Activated CD4-positive, alpha-beta memory T cell treated with anti-CD3 and anti-CD28 coated beads, Interleukin-2, amount 10 ng/mL, durations not matched to agents 7 days and 5 days (primary cell): ENCODE results near the gene CCSAP. TPM values are rescaled to one million over a fixed set of nuclear protein-coding genes. Genes with fewer than 3 reads are reported as not detected.
"Not testable (repeated sequence)": the region's sequence is repeated elsewhere in the genome, so short reads cannot be mapped to it uniquely, and the experiment has no call there.

Experiments
- CTCF ChIA-PET: fragments of 350-600 bp; sonication (Branson Sonifier 250); formaldehyde crosslinking; loops from one replicate; lab custom pipeline; 2021; ENCODE audit warnings: antibody characterized with exemption, inconsistent platforms; lab: Charles Lee
- POLR2A ChIA-PET: fragments of 350-600 bp; sonication (Branson Sonifier 250); formaldehyde crosslinking; loops from one replicate; lab custom pipeline; 2021; ENCODE audit warnings: antibody characterized with exemption; lab: Charles Lee
- DNase-seq: peaks from one replicate; pipeline ENCODE4 v3.0.0-alpha.2; 2020
- H3K27ac Mint-ChIP-seq: one replicate; pipeline ENCODE4 v1.8.0; 2021; ENCODE audit warnings: mild to moderate bottlenecking, mixed read lengths
- H3K27me3 Mint-ChIP-seq: one replicate; pipeline ENCODE4 v1.8.0; 2021; ENCODE audit warnings: mixed read lengths
- H3K36me3 Mint-ChIP-seq: one replicate; pipeline ENCODE4 v1.8.0; 2021; ENCODE audit warnings: low read depth, mixed read lengths
- H3K4me1 Mint-ChIP-seq: one replicate; pipeline ENCODE4 v1.8.0; 2021; ENCODE audit warnings: mixed read lengths
- H3K4me3 Mint-ChIP-seq: one replicate; pipeline ENCODE4 v1.8.0; 2021; ENCODE audit warnings: mild to moderate bottlenecking, mixed read lengths
- H3K9me3 Mint-ChIP-seq: one replicate; pipeline ENCODE4 v1.8.0; 2021; ENCODE audit warnings: mixed read lengths
- total RNA-seq, 2 experiments: library from RNA; stranded (reverse); gene quantifications; one replicate each; pipeline ENCODE4 v1.2.3, GENCODE V29; 2021

The CCSAP gene
- total RNA-seq, 2 experiments from 2014 or later, result 13.1 to 13.4 TPM

DNA sequence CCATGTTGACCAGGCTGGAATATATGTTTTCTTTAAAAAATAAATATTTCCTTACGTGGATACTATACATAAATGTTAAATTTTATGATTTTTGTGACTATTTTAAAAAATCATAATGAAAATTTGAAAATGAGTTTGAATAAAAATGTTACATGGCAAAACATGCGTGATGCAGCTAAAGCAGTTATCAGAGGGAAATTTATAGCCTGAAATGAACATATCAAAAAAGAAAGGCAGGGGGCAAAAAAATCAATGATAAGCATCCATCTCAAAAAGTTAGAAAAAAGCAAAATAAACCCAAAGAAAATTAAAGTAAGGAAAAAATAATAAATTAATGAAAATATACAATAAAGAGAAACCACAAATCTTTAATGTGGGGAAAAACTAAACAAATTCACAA is 8.6 kb downstream of the CCSAP start:
- ChIA-PET CTCF (interaction anchor here (0.6 kb wide), 1 partner anchor 780 kb away, joined by 3 read pairs; no protein-coding TSS in a partner anchor), POLR2A (interaction anchor here (1.0 to 1.1 kb wide), 2 partner anchors 8 to 174 kb away, joined by 3 to 5 read pairs; partner anchors contain the start of genes CCSAP and NUP133)

DNA sequence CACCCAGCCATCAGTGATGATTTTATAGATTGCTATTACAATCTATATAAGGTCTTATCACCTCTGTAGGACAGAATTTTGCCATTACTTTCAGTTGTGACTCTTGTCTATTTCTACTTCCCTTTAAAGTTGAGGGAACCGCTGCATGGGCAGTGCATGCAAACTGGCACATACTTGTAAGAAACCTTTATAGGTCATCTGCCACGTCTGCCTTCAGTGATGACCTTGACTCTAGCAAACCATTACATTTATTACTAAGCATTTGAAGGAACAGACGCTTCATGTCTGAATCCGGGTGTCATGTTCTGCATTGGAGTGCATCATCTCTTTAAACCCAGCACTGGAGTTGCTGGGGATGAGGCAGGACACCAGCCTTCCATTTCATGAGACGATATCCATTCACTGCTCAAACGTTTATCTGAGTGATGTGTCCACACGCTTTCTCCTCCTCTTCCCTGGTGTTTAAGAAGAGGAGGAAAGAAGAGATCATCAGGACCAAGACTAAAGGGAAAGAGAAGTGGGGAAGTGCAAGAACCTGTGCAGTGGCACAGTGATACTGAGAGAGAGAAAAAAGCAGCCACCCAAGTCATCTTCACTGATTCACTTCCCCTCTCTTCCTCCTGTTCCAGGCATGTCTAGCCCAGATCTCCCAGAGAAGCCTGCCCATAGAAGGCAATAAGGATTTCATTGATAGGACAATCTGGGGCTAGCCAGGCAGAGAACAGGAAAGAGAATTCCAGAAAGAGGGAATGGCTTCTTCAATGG is 14.1 kb downstream of the CCSAP start:
- CTCF ChIA-PET, result no interaction called here
- Mint-ChIP-seq H3K4me3 (no peak overlapping the region), H3K27me3 (no peaks in the 10 kb centered on the region), H3K4me1 (peaks cover 40% of the 10 kb centered on the region), H3K36me3 (peaks cover 39% of the 10 kb centered on the region), H3K27ac (no peak overlapping the region), H3K9me3 (no peaks in the 10 kb centered on the region)
- no peak for DNase-seq
- POLR2A ChIA-PET, result no interaction called here

More for the DNA sequence above, 8.6 kb downstream of the CCSAP start:
- Mint-ChIP-seq H3K27me3 (no peaks in the 10 kb centered on the region), H3K27ac (no peak overlapping the region), H3K9me3 (peaks cover 6% of the 10 kb centered on the region), H3K4me3 (no peak overlapping the region), H3K36me3 (peaks cover 24% of the 10 kb centered on the region), H3K4me1 (peaks cover 24% of the 10 kb centered on the region)
- no peak for DNase-seq

DNA sequence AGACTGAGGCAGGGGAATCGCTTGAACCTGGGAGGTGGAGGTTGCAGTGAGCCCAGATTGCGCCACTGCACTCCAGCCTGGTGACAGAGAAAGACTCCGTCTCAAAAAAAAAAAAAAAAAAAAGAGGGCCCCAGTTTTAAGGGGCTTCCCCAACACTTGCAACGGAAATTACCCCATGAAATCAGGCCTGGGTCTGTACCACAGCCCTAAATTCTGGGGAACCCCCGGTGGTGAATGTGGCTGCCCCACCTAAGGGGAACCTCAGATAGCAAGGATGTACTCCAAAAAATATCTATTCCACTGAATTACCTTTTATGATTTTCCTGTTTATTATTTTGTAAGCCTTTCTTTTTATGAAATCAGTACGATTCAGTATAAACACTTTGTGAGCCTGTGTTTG is 15.1 kb downstream of the CCSAP start:
- not testable (repeated sequence) for H3K4me3 Mint-ChIP-seq, H3K27me3 Mint-ChIP-seq, H3K9me3 Mint-ChIP-seq
- ChIA-PET CTCF (interaction anchor here (0.7 kb wide), 1 partner anchor 478 kb away, joined by 3 read pairs; no protein-coding TSS in a partner anchor), POLR2A (interaction anchor here (0.6 kb wide), 1 partner anchor 74 kb away, joined by 3 read pairs; no protein-coding TSS in a partner anchor)
- peak; percentile 28 for DNase-seq
- H3K36me3 Mint-ChIP-seq, result peaks cover 44% of the 10 kb centered on the region
- peak overlapping the region; percentile 55 for H3K27ac Mint-ChIP-seq
- peaks cover 40% of the 10 kb centered on the region for H3K4me1 Mint-ChIP-seq

DNA sequence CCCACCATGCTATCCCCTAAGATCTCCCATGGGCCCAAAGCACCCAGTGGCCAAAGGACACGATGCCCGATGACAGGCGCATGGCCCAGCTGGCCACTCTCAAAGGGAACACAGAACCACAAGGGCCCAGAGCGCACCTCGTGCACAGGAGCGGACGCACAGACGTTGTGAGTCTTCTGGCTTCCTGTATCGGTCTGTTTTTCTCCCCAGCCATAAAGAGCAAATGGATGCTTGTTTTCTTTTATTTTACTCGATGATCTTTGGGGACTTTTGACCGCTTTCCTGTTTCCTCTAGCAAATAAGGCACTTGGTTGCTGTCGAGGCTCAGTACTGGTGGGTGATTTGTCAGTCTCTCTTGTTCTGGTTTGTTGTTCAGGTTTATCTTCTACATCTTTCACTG is 16.2 kb downstream of the CCSAP start:
- peak; percentile 23 for DNase-seq
- Mint-ChIP-seq H3K9me3 (no peaks in the 10 kb centered on the region), H3K4me1 (peaks cover 40% of the 10 kb centered on the region), H3K27ac (peak overlapping the region; percentile 78), H3K27me3 (no peaks in the 10 kb centered on the region), H3K36me3 (peaks cover 51% of the 10 kb centered on the region), H3K4me3 (peak overlapping the region; percentile 52)
- ChIA-PET CTCF (no interaction called here), POLR2A (interaction anchor here (1.0 to 2.9 kb wide), 4 partner anchors 11 to 55 kb away, joined by 4 to 14 read pairs (median 6); partner anchors contain the start of genes CCSAP and RAB4A)

DNA sequence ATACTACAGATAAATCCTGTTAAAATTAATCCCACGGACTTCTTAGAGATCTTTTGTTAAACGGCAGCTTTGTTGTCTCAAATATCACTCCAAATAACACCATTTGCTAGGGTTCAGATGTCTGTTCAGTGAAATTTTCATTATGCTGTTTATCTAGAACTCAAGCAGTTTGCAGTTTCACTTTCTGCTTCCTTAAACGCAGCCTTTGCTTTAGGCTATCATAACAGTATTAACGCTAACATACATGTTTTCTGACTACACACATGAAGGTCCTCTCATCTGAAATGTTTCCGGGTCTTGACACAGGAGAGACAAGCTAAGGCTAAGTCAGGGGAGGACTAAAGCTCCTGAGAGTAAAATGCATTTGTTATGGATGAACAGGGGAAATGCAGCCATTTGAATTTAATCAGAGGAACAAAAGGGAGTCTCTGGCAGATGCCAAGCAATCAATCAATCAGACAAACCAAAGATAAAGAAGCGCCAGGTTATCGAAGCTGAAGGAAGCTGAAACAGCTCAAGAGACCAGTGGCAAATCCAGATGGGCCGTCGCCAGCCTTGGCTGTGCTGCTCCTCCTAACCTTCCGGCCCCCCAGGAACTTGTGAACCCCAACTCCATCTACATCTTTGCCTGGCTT is 16.9 kb downstream of the CCSAP start:
- POLR2A ChIA-PET, result interaction anchor here (1.0 to 2.9 kb wide), 6 partner anchors 10 to 115 kb away, joined by 3 to 14 read pairs (median 4); partner anchors contain the start of genes CCSAP and RAB4A
- peak overlapping the region; percentile 78 for H3K27ac Mint-ChIP-seq

DNA sequence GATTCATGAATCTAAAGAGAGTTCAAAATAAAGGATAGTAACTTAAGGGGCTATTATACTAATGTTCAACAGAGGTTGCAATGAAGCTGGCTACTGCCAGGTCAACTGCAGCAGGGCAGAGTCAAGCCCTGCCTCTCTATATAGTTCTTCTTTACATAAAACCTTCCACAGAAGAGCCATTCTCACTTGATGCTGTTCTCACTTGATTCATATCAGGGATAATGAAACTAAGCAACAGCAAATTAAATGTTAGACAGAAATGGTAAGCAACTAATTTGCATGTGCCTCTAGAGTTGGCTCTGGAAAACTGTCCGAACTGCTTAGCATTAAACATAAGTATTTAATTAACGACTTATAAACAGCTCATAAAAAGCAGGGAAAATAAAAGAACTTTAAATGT is 17.4 kb downstream of the CCSAP start:
- peaks cover 40% of the 10 kb centered on the region for H3K4me1 Mint-ChIP-seq
- peak overlapping the region; percentile 35 for H3K4me3 Mint-ChIP-seq
- H3K36me3 Mint-ChIP-seq, result peaks cover 51% of the 10 kb centered on the region
- ChIA-PET CTCF (no interaction called here), POLR2A (interaction anchor here (1.0 to 2.9 kb wide), 5 partner anchors 10 to 116 kb away, joined by 3 to 14 read pairs (median 4); partner anchors contain the start of genes CCSAP and RAB4A)
- DNase-seq, result no peak
- H3K27me3 Mint-ChIP-seq, result no peaks in the 10 kb centered on the region
- H3K9me3 Mint-ChIP-seq, result no peaks in the 10 kb centered on the region
- peak overlapping the region; percentile 78 for H3K27ac Mint-ChIP-seq

More for the DNA sequence above, 16.9 kb downstream of the CCSAP start:
- Mint-ChIP-seq H3K36me3 (peaks cover 51% of the 10 kb centered on the region), H3K9me3 (no peaks in the 10 kb centered on the region), H3K4me1 (peaks cover 40% of the 10 kb centered on the region), H3K27me3 (no peaks in the 10 kb centered on the region), H3K4me3 (peak overlapping the region; percentile 52)
- no peak for DNase-seq
- CTCF ChIA-PET, result no interaction called here

DNA sequence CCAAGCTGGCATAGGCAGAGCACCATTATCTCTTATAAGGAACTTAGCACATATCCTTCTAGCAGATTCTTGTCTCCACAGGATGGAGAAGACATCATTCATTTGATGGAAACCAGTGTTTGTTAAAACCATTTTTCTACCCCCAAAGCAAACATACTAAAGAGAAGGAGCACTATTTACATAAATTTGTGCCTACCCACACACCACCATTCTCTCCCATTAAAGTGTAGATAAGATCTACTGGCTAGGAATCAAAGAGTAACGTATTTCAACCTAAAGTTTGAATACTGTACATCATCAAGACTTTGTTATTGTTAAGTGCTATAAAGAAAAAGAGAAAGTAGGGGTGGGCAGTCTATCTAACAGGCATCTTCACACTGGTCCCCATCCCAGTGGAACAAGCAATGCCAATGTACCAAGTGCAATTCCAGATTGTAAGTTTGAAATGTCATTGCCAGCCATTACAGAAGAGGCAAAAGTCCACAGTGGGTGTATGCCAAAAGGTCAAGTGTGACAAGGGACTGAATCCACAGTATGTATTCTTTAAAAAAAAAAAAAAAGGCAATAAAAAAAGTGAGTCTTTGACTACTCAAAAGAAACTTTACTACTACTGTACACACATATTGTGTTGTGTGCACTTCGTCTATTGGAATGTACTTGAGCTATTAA is 18.8 kb downstream of the CCSAP start:
- ChIA-PET POLR2A (no interaction called here), CTCF (interaction anchor here (0.7 kb wide), 1 partner anchor 28 kb away, joined by 4 read pairs; no protein-coding TSS in a partner anchor)
- H3K36me3 Mint-ChIP-seq, result peaks cover 57% of the 10 kb centered on the region
- H3K27ac Mint-ChIP-seq, result no peak overlapping the region
- no peaks in the 10 kb centered on the region for H3K27me3 Mint-ChIP-seq
- no peak for DNase-seq
- peaks cover 40% of the 10 kb centered on the region for H3K4me1 Mint-ChIP-seq
- H3K9me3 Mint-ChIP-seq, result no peaks in the 10 kb centered on the region
- no peak overlapping the region for H3K4me3 Mint-ChIP-seq

DNA sequence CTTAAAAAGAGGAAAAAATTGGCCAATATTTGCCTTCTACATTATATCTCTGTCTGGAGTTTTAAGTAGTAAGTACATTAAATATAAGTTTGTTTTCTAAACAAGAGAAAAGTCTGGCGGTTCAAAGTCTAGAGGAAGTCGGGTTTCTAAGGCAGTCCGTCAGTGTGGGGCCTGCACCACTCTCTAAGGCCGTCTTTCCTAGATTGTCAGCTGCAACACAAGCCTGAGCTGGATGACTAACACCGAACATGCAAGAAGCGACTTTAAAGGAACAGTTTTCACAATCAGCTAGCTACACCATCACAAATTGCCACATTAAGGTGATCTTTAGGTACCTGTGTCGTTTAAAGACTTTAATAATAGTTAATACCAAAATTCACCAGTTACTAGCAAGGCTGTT is 19.6 kb downstream of the CCSAP start:
- ChIA-PET CTCF (no interaction called here), POLR2A (no interaction called here)
- Mint-ChIP-seq H3K4me3 (no peak overlapping the region), H3K27ac (no peak overlapping the region), H3K9me3 (no peaks in the 10 kb centered on the region), H3K27me3 (no peaks in the 10 kb centered on the region), H3K4me1 (peaks cover 35% of the 10 kb centered on the region), H3K36me3 (peaks cover 55% of the 10 kb centered on the region)
- no peak for DNase-seq

DNA sequence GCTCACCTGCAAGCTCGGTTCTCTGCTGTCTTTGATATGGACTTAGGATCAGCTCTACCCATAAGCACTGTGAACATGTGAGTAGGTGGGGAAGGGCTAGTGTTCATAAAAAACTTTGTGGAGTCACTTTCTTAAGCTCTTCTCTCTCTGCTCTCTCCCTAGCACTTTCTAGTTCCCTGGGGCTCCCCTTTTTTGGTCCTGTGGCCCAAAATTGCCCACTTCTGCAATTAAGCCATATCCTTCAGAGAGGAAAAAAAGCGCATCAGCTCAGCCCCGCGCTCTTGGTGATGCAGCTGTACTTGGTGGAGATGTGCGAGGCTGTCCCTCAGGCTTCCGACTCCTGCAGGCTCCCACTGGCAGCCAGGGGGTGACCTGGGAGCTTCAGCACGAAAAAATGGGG is 23.4 kb downstream of the CCSAP start:
- Mint-ChIP-seq H3K9me3 (no peaks in the 10 kb centered on the region), H3K4me1 (peaks cover 4% of the 10 kb centered on the region), H3K36me3 (peaks cover 39% of the 10 kb centered on the region), H3K27ac (no peak overlapping the region), H3K27me3 (no peaks in the 10 kb centered on the region), H3K4me3 (no peak overlapping the region)
- POLR2A ChIA-PET, result interaction anchor here (0.9 kb wide), 1 partner anchor 19 kb away, joined by 3 read pairs; no protein-coding TSS in a partner anchor
- CTCF ChIA-PET, result no interaction called here
- DNase-seq, result no peak

DNA sequence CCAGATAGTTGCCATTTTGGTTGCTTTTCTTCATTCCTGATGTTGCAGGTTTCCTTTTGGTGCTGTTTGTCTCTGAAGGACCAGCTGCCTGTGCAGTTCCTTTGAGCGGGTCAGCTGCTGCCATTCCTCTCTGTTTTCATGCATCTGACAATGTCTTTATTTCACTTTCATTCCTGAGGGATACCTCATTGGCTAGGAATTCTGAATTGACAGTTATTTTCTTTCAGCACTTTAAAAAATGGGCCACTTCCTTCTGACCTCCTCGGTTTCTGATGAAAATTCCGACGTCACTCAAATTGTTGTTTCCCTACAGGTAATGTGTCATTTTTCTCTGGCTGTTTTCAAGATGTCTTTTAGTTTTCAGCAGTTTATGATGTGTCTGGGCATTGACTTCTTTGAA is 24.8 kb downstream of the CCSAP start:
- no peaks in the 10 kb centered on the region for H3K4me1 Mint-ChIP-seq
- no peak overlapping the region for H3K27ac Mint-ChIP-seq
- no peaks in the 10 kb centered on the region for H3K9me3 Mint-ChIP-seq
- H3K27me3 Mint-ChIP-seq, result no peaks in the 10 kb centered on the region
- no peak for DNase-seq
- CTCF ChIA-PET, result no interaction called here
- H3K4me3 Mint-ChIP-seq, result no peak overlapping the region
- POLR2A ChIA-PET, result no interaction called here
- peaks cover 28% of the 10 kb centered on the region for H3K36me3 Mint-ChIP-seq

DNA sequence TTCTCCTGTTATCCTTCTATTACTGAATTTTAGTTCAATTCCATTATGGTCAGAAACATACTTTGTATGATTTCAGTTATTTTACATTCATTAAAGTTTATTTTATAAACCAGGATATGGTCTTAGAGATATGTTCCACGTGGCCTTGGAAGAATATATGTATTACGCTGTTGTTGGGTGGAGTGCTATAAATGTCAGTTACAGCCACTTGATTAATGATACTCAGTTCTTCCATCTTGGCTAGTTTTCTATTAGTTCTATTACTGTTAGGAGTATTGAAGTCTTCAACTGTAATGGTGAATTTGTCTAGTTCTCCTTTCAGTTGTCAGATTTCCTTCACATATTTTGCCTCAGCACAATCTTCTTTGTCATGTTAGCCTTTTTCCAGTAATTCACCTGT is 26.7 kb downstream of the CCSAP start:
- ChIA-PET POLR2A (no interaction called here), CTCF (no interaction called here)
- Mint-ChIP-seq H3K4me3 (no peak overlapping the region), H3K36me3 (peaks cover 22% of the 10 kb centered on the region), H3K4me1 (no peaks in the 10 kb centered on the region), H3K27ac (no peak overlapping the region), H3K27me3 (no peaks in the 10 kb centered on the region), H3K9me3 (no peaks in the 10 kb centered on the region)
- DNase-seq, result no peak

DNA sequence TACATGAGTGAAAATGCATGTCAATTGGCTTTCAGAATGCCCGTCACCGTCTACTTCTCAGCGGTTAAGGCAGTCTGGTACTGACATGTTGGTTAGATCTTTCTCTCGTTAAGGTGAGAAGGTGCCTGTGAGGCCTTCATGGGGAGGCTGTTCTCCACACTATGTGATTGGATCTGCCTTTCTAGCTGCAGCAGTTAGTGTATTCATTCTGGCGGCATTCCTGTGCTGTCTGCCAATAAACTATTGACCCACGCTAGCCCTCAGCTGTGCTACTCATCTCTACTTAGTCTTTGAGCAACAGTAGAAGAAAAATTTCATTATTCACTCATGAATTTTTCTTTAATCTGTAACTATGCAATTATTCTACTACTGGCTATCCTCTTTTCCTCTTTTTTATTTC is 32.0 kb downstream of the CCSAP start:
- Mint-ChIP-seq H3K27me3 (no peaks in the 10 kb centered on the region), H3K36me3 (peaks cover 26% of the 10 kb centered on the region), H3K4me1 (peaks cover 2% of the 10 kb centered on the region), H3K4me3 (no peak overlapping the region), H3K27ac (no peak overlapping the region), H3K9me3 (no peaks in the 10 kb centered on the region)
- CTCF ChIA-PET, result interaction anchor here (1.1 kb wide), 1 partner anchor 171 kb away, joined by 3 read pairs; no protein-coding TSS in a partner anchor
- no peak for DNase-seq
- POLR2A ChIA-PET, result no interaction called here
